K562 (cell line): ENCODE data around the gene PHLPP2. TPM values are rescaled to one million over a fixed set of nuclear protein-coding genes. Genes with fewer than 3 reads are reported as not detected.

Experiments used
- ATAC-seq: fragments of 200-7000 bp; cut with Tn5 transposase; 3 replicates; pipeline ENCODE4 v1.9.1; 2020; ENCODE audit warnings: moderate library complexity
- BruUV-seq: library from RNA; stranded (reverse); fragments of 400-500 nt; replicated peaks from 2 replicates; lab custom pipeline; 2021; lab: Mats Ljungman, UMichigan
- CTCF ChIA-PET: fragments of 300-600 bp; formaldehyde crosslinking; extraction: SDS; loops from one replicate; lab custom pipeline; 2021; ENCODE audit warnings: low intra/inter-chr PET ratio; lab: Yijun Ruan, JAX
- POLR2A ChIA-PET: fragments of 300-600, 350-650 bp; sonication (Branson Sonifier 250); formaldehyde crosslinking; extraction: SDS; loops from one replicate; lab custom pipeline; 2021; ENCODE audit warnings: antibody characterized with exemption, inconsistent platforms; lab: Yijun Ruan, JAX
- DNase-seq, 4 experiments: peaks; one replicate each; pipeline versions ENCODE4 v3.0.0 to v3.0.0-alpha.2; 2011 to 2018; ENCODE audit warnings: low spot score in 3 of 4, mixed read lengths in 3 of 4; ENCODE audit errors: extremely low read depth in 1 of 4
- FAIRE-seq: peaks from 2 replicates; lab custom pipeline; 2011; peaks lifted over from hg19 to GRCh38; lab: Jason Lieb, UNC
- H2AFZ ChIP-seq: 2 replicates; pipeline ENCODE4 v1.6.0; 2011; ENCODE audit warnings: low read depth, low read length, control low read depth, inconsistent platforms
- H3K27ac ChIP-seq: fragments of 200-600 bp; 3 replicates; pipeline ENCODE4 v1.8.0; 2011; ENCODE audit warnings: low read depth, mild to moderate bottlenecking, control low read depth, inconsistent platforms, low read length, moderate library complexity, mixed read lengths; ENCODE audit errors: extremely low read depth
- H3K27me3 ChIP-seq, 2 experiments: fragments of 300-600 bp in 1 of 2; 2 replicates in 1 of 2; 3 replicates in 1 of 2; pipeline versions ENCODE4 v1.6.0 to v1.8.0; 2011; ENCODE audit warnings: inconsistent platforms in 2 of 2, low read length in 2 of 2, mild to moderate bottlenecking in 1 of 2, mixed read lengths in 1 of 2, moderate library complexity in 1 of 2; ENCODE audit not compliant: control insufficient read depth in 2 of 2, insufficient read depth in 2 of 2
- H3K36me3 ChIP-seq: fragments of 300-600 bp; 3 replicates; pipeline ENCODE4 v1.8.0; 2011; ENCODE audit warnings: mild to moderate bottlenecking, low read length, inconsistent platforms; ENCODE audit not compliant: control insufficient read depth, insufficient read depth
- H3K4me1 ChIP-seq, 2 experiments: fragments of 200-600 bp in 1 of 2; replicated peaks in 1 of 2; 2 replicates in 1 of 2; 3 replicates in 1 of 2; pipeline versions ENCODE4 v1.5.1 to v1.8.0; 2011; ENCODE audit warnings: inconsistent platforms in 2 of 2, low read length in 2 of 2, mild to moderate bottlenecking in 1 of 2, mixed read lengths in 1 of 2, moderate library complexity in 1 of 2; ENCODE audit not compliant: control insufficient read depth in 2 of 2, insufficient read depth in 2 of 2
- H3K4me2 ChIP-seq: 2 replicates; pipeline ENCODE4 v1.6.1; 2011; ENCODE audit warnings: low read length, control low read depth, inconsistent platforms, mixed read lengths; ENCODE audit not compliant: insufficient read depth
- H3K4me3 ChIP-seq: fragments of 200-600 bp; sonication (generic), shearing (Covaris generic); 2 replicates; pipeline ENCODE4 v1.5.1; 2016; ENCODE audit warnings: control low read depth, inconsistent platforms
- H3K79me2 ChIP-seq: fragments of 200-600 bp; 3 replicates; pipeline ENCODE4 v1.8.0; 2011; ENCODE audit warnings: low read length, inconsistent platforms; ENCODE audit not compliant: control insufficient read depth, insufficient read depth
- H3K9ac ChIP-seq, 2 experiments: 2 replicates each; pipeline versions ENCODE4 v1.6.0 to v1.6.1; 2011; ENCODE audit warnings: low read depth in 2 of 2, low read length in 2 of 2, control low read depth in 1 of 2, inconsistent platforms in 1 of 2, mild to moderate bottlenecking in 1 of 2, mixed read lengths in 1 of 2; ENCODE audit not compliant: insufficient read depth in 1 of 2
- H3K9me1 ChIP-seq: one replicate; pipeline ENCODE4 v1.6.0; 2011; ENCODE audit warnings: inconsistent platforms, mild to moderate bottlenecking, low read length, moderate library complexity; ENCODE audit not compliant: control insufficient read depth, insufficient read depth
- H3K9me3 ChIP-seq: replicated peaks from 2 replicates; pipeline ENCODE4 v1.5.1; 2011; ENCODE audit warnings: low read depth, low read length, inconsistent platforms; ENCODE audit not compliant: control insufficient read depth, insufficient read depth
- H4K20me1 ChIP-seq: replicated peaks from 2 replicates; pipeline ENCODE4 v1.6.1; 2011; ENCODE audit warnings: low read length, inconsistent platforms, mixed read lengths; ENCODE audit not compliant: control insufficient read depth, insufficient read depth
- IRF9 ChIP-seq: fragments of 450-650 bp; IDR thresholded peaks from 2 replicates; pipeline ENCODE4 v1.6.1; 2016; ENCODE audit warnings: missing biosample characterization, missing genetic modification characterization
- SPI1 ChIP-seq: IDR thresholded peaks from 2 replicates; pipeline ENCODE4 v1.6.1; 2011; ENCODE audit warnings: low read depth, low read length, control low read depth, borderline replicate concordance
- USF2 ChIP-seq: sonication (generic); formaldehyde crosslinking; IDR thresholded peaks from 2 replicates; pipeline ENCODE4 v1.5.0; 2020; ENCODE audit warnings: missing genetic modification reagents
- XRCC4 ChIP-seq: IDR thresholded peaks from one replicate; pipeline ENCODE4 v1.6.1; 2011; ENCODE audit not compliant: insufficient read depth, insufficient read length; ENCODE audit errors: extremely low read depth
- ZNF174 ChIP-seq: fragments of 250-450 bp; sonication (Bioruptor Pico); IDR thresholded peaks from 2 replicates; pipeline ENCODE4 v1.4.0; 2020; ENCODE audit warnings: mild to moderate bottlenecking
- ZNF408 ChIP-seq: fragments of 250-450 bp; sonication (Bioruptor Pico); IDR thresholded peaks from 2 replicates; pipeline ENCODE4 v1.4.0; 2020; ENCODE audit warnings: low read depth, mild to moderate bottlenecking, moderate library complexity
- ZNF79 ChIP-seq: fragments of 250-450 bp; sonication (Bioruptor Pico); IDR thresholded peaks from 2 replicates; pipeline ENCODE4 v1.4.0; 2020; ENCODE audit warnings: low read depth, mild to moderate bottlenecking, moderate library complexity
- WGBS: fragments of 100-300 bp; shearing (Covaris generic); methylation state at CpG from one replicate; pipeline ENCODE4 v1.1.6; 2016; ENCODE audit warnings: low coverage, mixed read lengths; ENCODE audit not compliant: insufficient coverage; ENCODE audit errors: missing lambda C conversion rate; 5-methylcytosine and 5-hydroxymethylcytosine counted together
- in situ Hi-C: fragments of 300-500 bp; cut with MboI; formaldehyde crosslinking; loops from 4 replicates; pipeline ENCODE4 v1.15.0; 2018; ENCODE audit warnings: inconsistent platforms, mixed read lengths
- intact Hi-C: fragments of 100-400 bp; cut with micrococcal nuclease; formaldehyde crosslinking; loops from 2 replicates; pipeline ENCODE4 v1.14.2; 2022
- polyA plus RNA-seq, 8 experiments: library from polyadenylated mRNA; depleted of rRNA in 4 of 8; stranded (reverse) in 5 of 8; unstranded in 3 of 8; fragments of >200 nt; fragmentation: Nextera tagmentation in 2 of 8; fragmentation: Illumina TruSeq in 1 of 8; extraction: Ambion mirVana in 2 of 8; extraction: Trizol in 1 of 8; gene quantifications; 2 replicates each; pipeline versions ENCODE4 v1.2.1 to v1.2.3, GENCODE V29; 2011 to 2014; ENCODE audit warnings: inconsistent platforms in 1 of 8, missing spikeins in 1 of 8
- total RNA-seq, 7 experiments: library from RNA; depleted of rRNA in 6 of 7; stranded (reverse); fragments of >200 nt in 6 of 7; fragmentation: Illumina TruSeq in 2 of 7; extraction: Trizol in 2 of 7; gene quantifications; 2 replicates each; pipeline versions ENCODE4 v1.2.1 to v1.2.3, GENCODE V29; 2011 to 2021; ENCODE audit warnings: low replicate concordance in 1 of 7

The PHLPP2 gene
- total and polyA plus RNA-seq, 9 of the 15 experiments (the other 6 are each of a cell fraction or from before 2014, with no cell fraction given) = 0.60 to 7.1 (median 2.6) TPM

DNA sequence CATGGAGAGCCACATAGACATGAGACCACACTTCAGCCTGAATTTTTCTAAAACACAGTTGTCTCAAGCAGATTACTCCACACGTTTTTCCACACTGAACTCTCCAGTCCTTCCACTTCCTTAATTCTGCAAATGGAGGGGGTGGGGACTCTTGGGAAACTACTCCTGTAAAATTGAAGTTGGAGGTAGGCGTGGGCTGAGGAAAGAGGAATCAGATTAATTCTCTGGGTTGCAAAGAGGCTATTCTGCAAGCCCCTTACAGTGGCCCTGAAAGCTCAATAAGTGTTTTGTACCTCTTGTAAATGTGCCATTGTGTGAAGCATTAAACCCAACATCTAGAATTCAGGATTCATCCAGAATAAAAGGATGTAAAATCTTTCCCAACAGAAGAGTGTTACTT is 88.9 kb downstream of the PHLPP2 start:
- H3K36me3 ChIP-seq = no peaks in the 10 kb centered on the region
- ATAC-seq (no peak), DNase-seq (no peak), FAIRE-seq (no peak)
- no TSS peak for BruUV-seq
- TF ChIP-seq SPI1 (peak; percentile 83; the same call in 1 of the 2 replicates), ZNF408 (no peak), IRF9 (tag) (no peak)
- H3K9me1 ChIP-seq = no peaks in the 10 kb centered on the region
- H3K9ac ChIP-seq = no peak overlapping the region
- no peaks in the 10 kb centered on the region for H4K20me1 ChIP-seq
- no peaks in the 10 kb centered on the region for H3K79me2 ChIP-seq
- H3K4me3 ChIP-seq = no peak overlapping the region
- POLR2A ChIA-PET = interaction anchor here (0.6 to 1.4 kb wide), 2 partner anchors 51 to 463 kb away, joined by 3 read pairs; no protein-coding TSS in a partner anchor
- 0% methylated on average over 2 of the region's 2 CpGs for WGBS
- H3K27ac ChIP-seq = no peak overlapping the region
- H3K4me2 ChIP-seq = no peak overlapping the region
- no peak overlapping the region for H2AFZ ChIP-seq
- CTCF ChIA-PET = no interaction called here
- intact Hi-C loops = no loop called here
- H3K27me3 ChIP-seq = peaks cover 28 to 40% of the 10 kb centered on the region in 2 experiments
- in situ Hi-C loops = no loop called here
- H3K4me1 ChIP-seq = no peaks in the 10 kb centered on the region
- H3K9me3 ChIP-seq = no peaks in the 10 kb centered on the region

GRCh38 chr16:71631776-71632175 is 92.7 kb downstream of the PHLPP2 start:
- in situ Hi-C loops = no loop called here
- ATAC-seq (no peak), DNase-seq (no peak)
- no peaks in the 10 kb centered on the region for H4K20me1 ChIP-seq
- WGBS = 0% methylated on average over 4 of the region's 4 CpGs
- CTCF ChIA-PET = no interaction called here
- POLR2A ChIA-PET = interaction anchor here (1.3 kb wide), 1 partner anchor 11 kb away, joined by 4 read pairs; no protein-coding TSS in a partner anchor
- no TSS peak for BruUV-seq
- H3K4me3 ChIP-seq = no peak overlapping the region
- H3K4me1 ChIP-seq = peaks cover 0 to 2% of the 10 kb centered on the region in 2 experiments; a peak in 2 of 5 replicates
- H3K36me3 ChIP-seq = no peaks in the 10 kb centered on the region
- TF ChIP-seq USF2 (CRISPR knock-in tag) (no peak), ZNF174 (CRISPR knock-in tag) (no peak), XRCC4 (no peak), ZNF79 (CRISPR knock-in tag) (no peak)
- TF ChIP-seq, all 486 proteins: peak for 0
- FAIRE-seq = no peak
- no peaks in the 10 kb centered on the region for H3K9me3 ChIP-seq
- no peak overlapping the region for H3K9ac ChIP-seq
- intact Hi-C loops = no loop called here
- no peaks in the 10 kb centered on the region for H3K79me2 ChIP-seq
- H3K27me3 ChIP-seq = peaks cover 27 to 46% of the 10 kb centered on the region in 2 experiments
- H3K27ac ChIP-seq = no peak overlapping the region
- H2AFZ ChIP-seq = no peak overlapping the region
- no peak overlapping the region for H3K4me2 ChIP-seq
- H3K9me1 ChIP-seq = no peaks in the 10 kb centered on the region
